ENCODE measurements around the gene SND1. TPM values are rescaled to one million over a fixed set of nuclear protein-coding genes. Genes with fewer than 3 reads are reported as not detected.
"Not testable (repeated sequence)": the region's sequence is repeated elsewhere in the genome, so short reads cannot be mapped to it uniquely, and the experiment has no call there.

The SND1 gene
- total and polyA plus RNA-seq, 9 donors: 88.3 to 125 (median 97.7) TPM

DNA sequence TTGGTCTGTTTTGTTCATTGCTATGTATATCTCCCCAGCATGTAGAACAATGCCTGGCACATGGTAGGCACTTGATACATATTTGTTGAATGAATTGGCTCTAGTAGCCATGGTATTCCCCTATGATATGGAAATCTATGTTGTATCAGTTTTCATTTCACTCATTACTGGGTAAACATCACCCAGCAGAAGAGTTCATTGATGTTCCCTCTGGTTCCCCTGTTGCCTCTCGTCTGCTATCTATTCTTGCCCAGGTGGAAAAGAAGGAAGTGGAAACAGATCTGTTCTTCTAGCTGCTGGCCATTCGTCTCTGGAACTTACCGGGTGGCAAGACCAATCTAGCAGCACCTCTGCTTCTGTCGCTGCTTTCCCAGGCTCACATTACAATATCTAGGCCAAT is 307.8 kb downstream of the SND1 start:
- H3K9me3 ChIP-seq (replicated peaks; ENCODE audit: control insufficient read depth, low read depth, low read length): no peaks in the 10 kb centered on the region
- H3K36me3 ChIP-seq (ENCODE audit: control insufficient read depth, insufficient read depth, low read length): peaks cover 10% of the 10 kb centered on the region
- no peaks in the 10 kb centered on the region for H3K27me3 ChIP-seq (ENCODE audit: control insufficient read depth, insufficient read depth, low read length)
- no peak for DNase-seq
- 89% methylated on average over 3 of the region's 4 CpGs for WGBS (ENCODE audit: insufficient coverage)
- no peak overlapping the region for H3K4me3 ChIP-seq (ENCODE audit: low read length)
- H3K27ac ChIP-seq (ENCODE audit: low read length): no peak overlapping the region
- H3K4me1 ChIP-seq (ENCODE audit: control insufficient read depth, insufficient read depth, low read length): no peaks in the 10 kb centered on the region

DNA sequence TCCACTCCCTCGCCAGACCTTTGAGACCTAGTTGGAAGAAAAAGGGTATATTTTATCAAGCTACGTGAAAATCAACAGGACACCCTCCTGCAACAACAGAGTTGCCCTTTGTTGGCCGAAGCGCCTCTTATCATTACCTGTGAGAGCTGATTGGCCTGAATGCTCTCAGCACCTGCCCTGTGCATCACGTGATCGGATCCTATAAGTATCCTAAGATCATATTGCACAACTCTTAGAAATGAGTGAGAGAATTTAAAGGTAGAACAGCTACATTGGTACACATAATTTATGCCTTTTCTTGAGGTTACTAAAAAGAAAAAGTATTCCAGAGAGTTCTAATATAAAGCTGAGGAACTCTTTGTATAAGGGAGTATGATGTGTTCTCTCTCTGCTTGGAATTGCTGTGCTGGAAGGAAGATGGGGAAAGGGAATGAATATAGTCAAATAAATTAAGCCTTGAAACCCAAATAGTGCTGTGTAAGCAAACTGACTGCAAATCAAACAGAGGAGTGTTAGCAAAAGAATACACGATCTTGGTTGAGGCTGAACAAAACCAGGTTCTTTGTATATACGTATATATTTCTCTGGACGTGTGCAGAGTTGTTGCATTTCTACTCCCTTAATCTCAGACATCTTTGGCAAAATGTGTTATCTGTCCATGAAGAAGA is 309.9 kb downstream of the SND1 start:
- WGBS (ENCODE audit: insufficient coverage): 100% methylated on average over 1 of the region's 9 CpGs
- no peak overlapping the region for H3K27ac ChIP-seq (ENCODE audit: low read length)
- H3K4me1 ChIP-seq (ENCODE audit: control insufficient read depth, insufficient read depth, low read length): peaks cover 2% of the 10 kb centered on the region
- no peaks in the 10 kb centered on the region for H3K9me3 ChIP-seq (replicated peaks; ENCODE audit: control insufficient read depth, low read depth, low read length)
- peaks cover 8% of the 10 kb centered on the region for H3K36me3 ChIP-seq (ENCODE audit: control insufficient read depth, insufficient read depth, low read length)
- no peaks in the 10 kb centered on the region for H3K27me3 ChIP-seq (ENCODE audit: control insufficient read depth, insufficient read depth, low read length)
- no peak overlapping the region for H3K4me3 ChIP-seq (ENCODE audit: low read length)
- no peak for DNase-seq

GRCh38 chr7:127962589-127963361 is 310.8 kb downstream of the SND1 start:
- peaks cover 9% of the 10 kb centered on the region for H3K36me3 ChIP-seq (ENCODE audit: control insufficient read depth, insufficient read depth, low read length)
- no CpG with 5 or more reads among the region's 5 CpGs for WGBS (ENCODE audit: insufficient coverage)
- DNase-seq: no peak
- no peak overlapping the region for H3K27ac ChIP-seq (ENCODE audit: low read length)
- no peak overlapping the region for H3K4me3 ChIP-seq (ENCODE audit: low read length)
- peaks cover 5% of the 10 kb centered on the region for H3K4me1 ChIP-seq (ENCODE audit: control insufficient read depth, insufficient read depth, low read length)
- no peaks in the 10 kb centered on the region for H3K27me3 ChIP-seq (ENCODE audit: control insufficient read depth, insufficient read depth, low read length)
- no peaks in the 10 kb centered on the region for H3K9me3 ChIP-seq (replicated peaks; ENCODE audit: control insufficient read depth, low read depth, low read length)

DNA sequence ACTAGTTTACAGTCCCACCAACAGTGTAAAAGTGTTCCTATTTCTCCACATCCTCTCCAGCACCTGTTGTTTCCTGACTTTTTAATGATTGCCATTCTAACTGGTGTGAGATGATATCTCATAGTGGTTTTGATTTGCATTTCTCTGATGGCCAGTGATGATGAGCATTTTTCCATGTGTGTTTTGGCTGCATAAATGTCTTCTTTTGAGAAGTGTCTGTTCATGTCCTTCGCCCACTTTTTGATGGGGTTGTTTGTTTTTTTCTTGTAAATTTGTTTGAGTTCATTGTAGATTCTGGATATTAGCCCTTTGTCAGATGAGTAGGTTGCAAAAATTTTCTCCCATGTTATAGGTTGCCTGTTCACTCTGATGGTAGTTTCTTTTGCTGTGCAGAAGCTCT is 311.9 kb downstream of the SND1 start:
- not testable (repeated sequence) for H3K36me3 ChIP-seq (ENCODE audit: control insufficient read depth, insufficient read depth, low read length); DNase-seq; H3K4me3 ChIP-seq (ENCODE audit: low read length); H3K27me3 ChIP-seq (ENCODE audit: control insufficient read depth, insufficient read depth, low read length); H3K27ac ChIP-seq (ENCODE audit: low read length); H3K4me1 ChIP-seq (ENCODE audit: control insufficient read depth, insufficient read depth, low read length); H3K9me3 ChIP-seq (replicated peaks; ENCODE audit: control insufficient read depth, low read depth, low read length)
- no CpG with 5 or more reads among the region's 1 CpG for WGBS (ENCODE audit: insufficient coverage)

- Histone ChIP-seq H3K4me3 (ENCODE audit: low read length) (no peak overlapping the region), H3K4me1 (ENCODE audit: control insufficient read depth, insufficient read depth, low read length) (peaks cover 11% of the 10 kb centered on the region), H3K27me3 (ENCODE audit: control insufficient read depth, insufficient read depth, low read length) (no peaks in the 10 kb centered on the region), H3K36me3 (ENCODE audit: control insufficient read depth, insufficient read depth, low read length) (peaks cover 2% of the 10 kb centered on the region), H3K27ac (ENCODE audit: low read length) (no peak overlapping the region), H3K9me3 (replicated peaks; ENCODE audit: control insufficient read depth, low read depth, low read length) (no peaks in the 10 kb centered on the region)
- no CpG with 5 or more reads among the region's 2 CpGs for WGBS (ENCODE audit: insufficient coverage)
- DNase-seq: peak; percentile 50
Observed at GRCh38 chr7:127967281-127967680, 315.3 kb downstream of the SND1 start.

GRCh38 chr7:127968547-127968946 is 316.6 kb downstream of the SND1 start:
- DNase-seq: peak; percentile 50
- no peak overlapping the region for H3K4me3 ChIP-seq (ENCODE audit: low read length)
- peaks cover 15% of the 10 kb centered on the region for H3K4me1 ChIP-seq (ENCODE audit: control insufficient read depth, insufficient read depth, low read length)
- no peaks in the 10 kb centered on the region for H3K9me3 ChIP-seq (replicated peaks; ENCODE audit: control insufficient read depth, low read depth, low read length)
- peaks cover 2% of the 10 kb centered on the region for H3K36me3 ChIP-seq (ENCODE audit: control insufficient read depth, insufficient read depth, low read length)
- no peak overlapping the region for H3K27ac ChIP-seq (ENCODE audit: low read length)
- 80% methylated on average over 1 of the region's 2 CpGs for WGBS (ENCODE audit: insufficient coverage)
- H3K27me3 ChIP-seq (ENCODE audit: control insufficient read depth, insufficient read depth, low read length): no peaks in the 10 kb centered on the region

- Histone ChIP-seq H3K36me3 (ENCODE audit: control insufficient read depth, insufficient read depth, low read length) (peaks cover 8% of the 10 kb centered on the region), H3K9me3 (replicated peaks; ENCODE audit: control insufficient read depth, low read depth, low read length) (no peaks in the 10 kb centered on the region), H3K27me3 (ENCODE audit: control insufficient read depth, insufficient read depth, low read length) (no peaks in the 10 kb centered on the region), H3K4me3 (ENCODE audit: low read length) (no peak overlapping the region), H3K27ac (ENCODE audit: low read length) (no peak overlapping the region), H3K4me1 (ENCODE audit: control insufficient read depth, insufficient read depth, low read length) (peaks cover 32% of the 10 kb centered on the region)
- peak; percentile 49 for DNase-seq
Observed at GRCh38 chr7:127973832-127974231, 321.8 kb downstream of the SND1 start.

DNA sequence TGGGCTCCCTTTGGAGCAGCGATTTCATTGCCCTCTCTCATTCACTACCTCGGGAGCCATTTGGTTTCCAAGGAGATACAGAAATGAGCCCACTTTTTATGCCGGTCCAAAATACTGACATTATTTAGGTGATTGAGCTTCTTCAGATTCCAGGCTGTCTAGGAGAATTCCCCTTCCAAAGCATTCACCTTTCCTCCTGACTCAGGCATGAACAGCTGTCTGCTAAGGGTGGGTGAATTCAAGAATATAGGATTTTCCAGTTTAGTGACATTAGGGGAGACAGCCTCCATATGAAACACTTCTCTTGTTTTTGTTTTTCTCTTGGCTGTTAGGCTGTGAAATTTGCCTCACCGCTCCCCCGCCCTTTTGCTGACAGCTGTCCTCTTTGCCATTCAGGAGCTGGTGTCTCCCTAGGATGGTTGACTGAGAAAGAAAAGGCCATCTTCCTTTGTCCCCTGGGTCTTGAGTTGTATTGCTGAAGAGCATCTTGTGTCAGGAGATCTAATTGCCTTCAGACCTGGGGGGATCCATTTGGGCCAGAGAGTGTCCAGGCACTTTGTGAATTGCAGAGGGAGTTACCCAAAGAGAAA is 322.5 kb downstream of the SND1 start:
- peak; percentile 59 for DNase-seq
- H3K4me3 ChIP-seq (ENCODE audit: low read length): no peak overlapping the region
- H3K27ac ChIP-seq (ENCODE audit: low read length): peak overlapping the region; percentile 17
- no peaks in the 10 kb centered on the region for H3K9me3 ChIP-seq (replicated peaks; ENCODE audit: control insufficient read depth, low read depth, low read length)
- H3K27me3 ChIP-seq (ENCODE audit: control insufficient read depth, insufficient read depth, low read length): no peaks in the 10 kb centered on the region
- peaks cover 30% of the 10 kb centered on the region for H3K4me1 ChIP-seq (ENCODE audit: control insufficient read depth, insufficient read depth, low read length)
- WGBS (ENCODE audit: insufficient coverage): no CpG with 5 or more reads among the region's 5 CpGs
- peaks cover 8% of the 10 kb centered on the region for H3K36me3 ChIP-seq (ENCODE audit: control insufficient read depth, insufficient read depth, low read length)

GRCh38 chr7:127976056-127976737 is 324.2 kb downstream of the SND1 start:
- no peaks in the 10 kb centered on the region for H3K9me3 ChIP-seq (replicated peaks; ENCODE audit: control insufficient read depth, low read depth, low read length)

DNA sequence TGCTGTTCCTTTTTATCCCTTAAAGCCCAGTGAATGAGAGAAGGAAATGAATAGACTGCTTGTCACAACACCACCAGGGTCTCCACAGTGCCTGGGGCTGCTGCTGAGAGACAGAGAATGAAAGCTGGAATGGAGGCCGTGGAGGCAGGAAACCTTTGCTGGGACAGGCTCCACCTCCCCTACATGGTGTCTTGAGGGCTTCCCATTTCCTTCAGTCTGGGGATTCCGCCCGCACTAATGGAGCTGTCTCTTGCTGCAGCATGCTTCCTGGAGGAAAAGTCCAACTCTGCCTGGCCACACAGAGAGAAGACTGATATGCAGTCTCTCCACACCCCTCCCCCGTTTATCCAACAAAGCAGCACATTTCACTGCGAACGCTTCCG is 324.7 kb downstream of the SND1 start:
- no peak overlapping the region for H3K27ac ChIP-seq (ENCODE audit: low read length)
- peaks cover 30% of the 10 kb centered on the region for H3K4me1 ChIP-seq (ENCODE audit: control insufficient read depth, insufficient read depth, low read length)
- WGBS (ENCODE audit: insufficient coverage): 88% methylated on average over 2 of the region's 7 CpGs
- DNase-seq: no peak
- H3K36me3 ChIP-seq (ENCODE audit: control insufficient read depth, insufficient read depth, low read length): peaks cover 8% of the 10 kb centered on the region
- H3K27me3 ChIP-seq (ENCODE audit: control insufficient read depth, insufficient read depth, low read length): no peaks in the 10 kb centered on the region
- H3K9me3 ChIP-seq (replicated peaks; ENCODE audit: control insufficient read depth, low read depth, low read length): no peaks in the 10 kb centered on the region
- no peak overlapping the region for H3K4me3 ChIP-seq (ENCODE audit: low read length)

More at GRCh38 chr7:127976056-127976737, 324.2 kb downstream of the SND1 start:
- H3K27me3 ChIP-seq (ENCODE audit: control insufficient read depth, insufficient read depth, low read length): no peaks in the 10 kb centered on the region
- WGBS (ENCODE audit: insufficient coverage): 75% methylated on average over 4 of the region's 6 CpGs
- peaks cover 8% of the 10 kb centered on the region for H3K36me3 ChIP-seq (ENCODE audit: control insufficient read depth, insufficient read depth, low read length)
- no peak overlapping the region for H3K27ac ChIP-seq (ENCODE audit: low read length)
- H3K4me1 ChIP-seq (ENCODE audit: control insufficient read depth, insufficient read depth, low read length): peaks cover 30% of the 10 kb centered on the region
- peak; percentile 22 for DNase-seq
- H3K4me3 ChIP-seq (ENCODE audit: low read length): no peak overlapping the region

All from muscle of leg (tissue), 11 donors.